Hepatic stellate cell (primary cell): ENCODE results near the gene EZH1.

ENCODE experiments used
- DNase-seq: peaks from one replicate; pipeline ENCODE4 v3.0.0; 2011; ENCODE audit warnings: low spot score

The EZH1 gene

DNA sequence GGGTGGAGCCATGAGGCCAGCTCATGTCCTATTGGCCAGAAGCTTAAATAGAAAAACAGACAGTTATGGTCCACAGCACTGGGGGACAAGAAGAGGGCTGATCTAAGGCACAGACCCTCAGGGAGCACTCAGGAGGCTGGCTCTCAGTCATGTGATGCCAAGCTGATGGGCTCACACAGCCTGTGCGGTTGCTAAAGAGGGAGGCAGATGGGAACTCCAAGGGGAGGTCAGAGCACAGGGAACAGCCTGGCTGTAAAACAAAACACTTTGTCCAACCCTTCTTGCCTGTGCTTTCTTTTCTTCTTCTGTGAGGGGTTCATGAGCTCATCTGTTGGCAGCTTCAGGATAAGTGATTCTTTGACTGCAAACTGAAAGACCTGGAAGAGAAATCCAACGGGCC lies 35.3 kb downstream of the EZH1 start:
- no peak for DNase-seq

DNA sequence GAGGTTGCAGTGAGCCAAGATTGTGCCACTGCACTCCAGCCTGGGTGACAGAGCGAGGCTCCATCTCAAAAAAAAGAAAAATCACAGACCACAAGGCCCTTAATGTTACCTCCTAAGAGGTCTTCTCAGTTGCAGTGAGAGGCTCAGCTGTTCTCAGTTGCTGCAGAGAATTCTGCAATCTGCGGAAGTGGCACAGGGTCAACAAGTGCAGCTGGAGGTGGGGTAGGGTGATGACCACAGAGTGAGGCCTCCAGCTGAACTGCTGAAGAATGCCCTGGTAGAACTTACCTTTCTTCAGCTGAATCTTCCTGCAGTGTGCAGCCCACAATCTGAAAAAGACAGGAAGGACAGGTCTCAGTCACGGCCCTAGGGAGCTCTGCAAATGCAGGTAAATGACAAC lies 36.3 kb downstream of the EZH1 start:
- DNase-seq: no peak

DNA sequence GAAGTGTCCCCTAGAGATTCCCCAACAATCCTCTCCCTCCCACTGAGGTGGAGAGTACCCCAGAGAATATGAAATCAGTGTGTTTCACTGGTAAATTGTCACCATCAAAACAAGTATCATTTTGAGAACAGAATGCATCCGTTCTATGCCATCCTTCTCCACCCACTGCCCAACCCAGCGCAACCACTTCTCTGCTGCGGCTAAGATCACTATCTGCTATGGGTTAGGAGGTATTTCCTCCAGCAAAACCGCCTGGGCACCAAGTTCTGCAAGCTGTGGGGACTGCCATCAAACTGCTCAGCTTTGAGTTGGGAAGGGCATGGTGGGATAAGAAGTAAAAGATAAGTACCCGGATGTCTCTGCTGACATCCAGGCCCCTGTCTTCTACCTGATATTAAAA lies 38.1 kb downstream of the EZH1 start:
- no peak for DNase-seq

DNA sequence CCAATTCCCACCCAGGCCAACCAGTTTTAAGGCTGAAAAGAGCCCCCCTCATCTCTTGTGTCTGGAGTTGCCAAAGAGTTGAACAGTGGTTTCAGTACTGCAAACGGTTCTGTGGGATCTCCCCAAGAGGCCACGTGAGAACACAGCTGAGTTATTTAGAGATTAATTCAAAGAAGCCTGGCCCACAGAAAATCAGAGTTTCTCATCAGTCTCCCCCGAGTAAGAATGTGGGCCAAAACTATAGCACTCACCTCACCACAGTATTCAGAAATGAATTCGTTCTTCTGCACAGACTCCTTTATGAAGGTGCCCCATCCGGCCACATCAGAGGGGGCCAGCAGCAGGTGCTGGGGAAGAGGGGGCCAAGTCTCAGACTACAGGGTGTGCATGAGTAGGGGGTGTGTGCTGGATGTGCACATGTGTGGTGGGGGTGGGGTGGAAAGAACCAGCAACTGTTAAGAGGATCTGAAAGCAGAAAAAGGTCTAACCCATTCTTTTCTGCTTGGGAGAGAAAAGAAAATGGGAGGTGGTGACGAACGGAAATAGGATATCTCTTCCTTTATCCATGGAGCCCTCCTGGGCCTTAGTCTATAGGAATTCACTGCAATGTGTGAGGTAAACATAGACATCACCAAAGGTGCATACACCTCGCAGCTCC lies 39.9 kb downstream of the EZH1 start:
- DNase-seq: no peak

DNA sequence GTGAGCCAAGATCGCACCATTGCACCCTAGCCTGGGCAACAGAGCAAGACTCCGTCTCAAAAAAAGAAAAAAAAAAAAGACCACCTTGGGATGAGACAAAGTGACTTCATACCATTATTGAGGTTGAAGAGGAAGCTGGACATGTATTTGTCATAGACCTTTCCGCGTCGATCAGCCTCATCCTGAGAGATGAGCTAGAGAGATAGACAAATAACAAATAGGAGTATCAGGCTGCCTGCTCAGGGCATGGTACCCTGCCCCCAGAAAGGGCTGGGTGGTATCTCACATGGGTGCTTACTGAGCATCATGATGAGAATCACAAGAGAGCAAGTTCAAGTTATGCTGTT lies 40.4 kb downstream of the EZH1 start:
- DNase-seq: no peak

DNA sequence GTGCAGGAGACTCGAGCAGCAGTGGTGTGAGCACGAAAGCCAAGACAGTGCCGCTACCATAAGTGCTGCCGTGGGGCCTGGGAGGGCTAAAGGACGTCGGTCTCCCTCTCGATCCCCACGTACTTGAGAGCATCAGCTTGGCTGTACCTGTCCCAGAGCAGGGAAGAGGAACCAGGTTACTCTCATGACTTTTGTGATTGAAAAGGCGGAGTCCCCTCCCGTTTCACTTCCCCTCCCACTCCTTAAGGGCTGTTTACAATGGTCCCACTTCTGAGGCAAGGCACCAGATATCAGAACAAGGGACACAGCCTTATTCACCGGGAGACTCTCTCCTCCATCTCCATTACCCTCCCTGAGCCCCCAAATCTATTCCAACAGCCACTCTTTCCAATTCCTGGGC lies 42.4 kb downstream of the EZH1 start:
- no peak for DNase-seq

DNA sequence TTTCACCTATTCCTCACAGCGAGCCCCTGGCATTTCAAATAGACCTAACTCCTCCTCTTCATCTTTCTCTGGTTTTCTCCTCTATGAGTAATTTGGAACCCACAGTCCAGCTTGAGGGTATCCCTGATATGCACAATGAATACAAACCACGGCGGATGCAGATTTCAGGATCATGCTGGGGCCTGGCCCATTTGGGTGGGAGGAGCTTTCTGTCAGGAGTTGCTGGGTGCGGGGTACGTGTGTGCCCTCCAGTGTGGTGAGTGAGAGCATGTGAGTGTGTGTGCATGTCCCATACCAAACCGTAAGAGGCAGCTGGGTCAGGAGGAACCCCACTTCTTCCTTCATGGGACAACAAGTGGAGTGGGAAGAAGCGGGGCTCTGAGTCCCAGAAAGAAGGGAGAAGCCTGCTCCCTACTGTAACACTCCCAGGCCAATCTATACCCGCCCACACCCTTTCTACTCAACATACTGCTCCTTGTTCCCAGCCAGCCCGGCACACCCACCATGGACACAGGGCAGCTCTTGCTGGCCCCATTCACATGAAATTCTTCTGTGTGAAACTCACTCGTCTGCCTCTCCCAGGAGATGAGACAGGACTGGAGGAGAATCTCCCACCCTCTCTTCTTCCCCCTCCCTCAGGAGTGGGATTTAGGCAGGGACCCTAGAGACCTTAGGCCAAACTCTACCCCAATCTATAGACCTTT lies 44.1 kb downstream of the EZH1 start:
- DNase-seq: no peak

DNA sequence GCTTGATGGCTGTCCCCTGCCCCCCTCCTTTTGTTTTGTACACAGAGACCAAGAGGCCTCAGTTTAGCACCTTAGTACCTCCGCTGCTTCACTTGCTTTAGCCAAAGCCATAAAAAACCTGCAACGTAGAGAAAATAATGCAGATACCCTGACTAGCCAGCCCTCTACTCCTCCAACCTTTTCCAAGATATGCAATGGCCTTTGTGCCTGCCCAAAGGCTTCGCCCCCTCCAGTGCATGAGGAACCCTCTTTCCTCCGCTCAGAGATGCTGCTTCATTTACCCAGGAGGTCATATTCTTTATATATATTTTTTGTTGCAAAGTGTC lies 45.5 kb downstream of the EZH1 start:
- DNase-seq: no peak

DNA sequence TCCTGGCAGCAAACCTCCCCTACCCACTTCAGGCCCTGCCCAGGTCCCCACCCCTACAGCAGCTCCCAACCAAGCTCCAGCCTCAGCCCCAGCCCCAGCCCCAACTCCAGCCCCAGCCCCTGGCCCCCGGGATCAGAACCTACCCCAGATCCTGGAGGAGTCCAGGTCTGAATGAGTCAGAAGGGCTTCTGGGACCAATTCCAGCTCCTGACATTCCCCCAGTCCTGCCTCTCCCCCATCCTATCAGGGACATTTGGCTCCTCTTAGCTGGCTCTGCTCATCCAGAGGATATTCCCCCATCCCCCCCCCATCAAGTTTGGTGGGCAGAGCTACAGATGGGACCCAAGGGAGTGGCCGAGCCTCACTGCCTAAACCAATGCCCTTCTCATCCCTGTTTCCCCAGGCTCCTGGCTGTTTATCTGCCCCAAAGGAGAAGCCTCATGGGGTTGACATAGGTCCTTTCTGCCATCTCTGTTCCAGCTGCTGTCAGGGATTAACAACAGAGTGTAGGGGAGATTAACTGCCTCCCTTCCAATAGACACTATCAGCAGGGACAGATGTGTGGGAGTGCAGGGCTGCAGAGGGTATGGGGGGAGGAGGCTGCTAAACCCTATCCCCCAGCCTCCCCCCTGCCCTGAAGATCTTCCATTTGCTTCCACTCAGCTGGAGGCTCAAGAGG lies 46.0 kb downstream of the EZH1 start:
- peak; percentile 92 for DNase-seq

DNA sequence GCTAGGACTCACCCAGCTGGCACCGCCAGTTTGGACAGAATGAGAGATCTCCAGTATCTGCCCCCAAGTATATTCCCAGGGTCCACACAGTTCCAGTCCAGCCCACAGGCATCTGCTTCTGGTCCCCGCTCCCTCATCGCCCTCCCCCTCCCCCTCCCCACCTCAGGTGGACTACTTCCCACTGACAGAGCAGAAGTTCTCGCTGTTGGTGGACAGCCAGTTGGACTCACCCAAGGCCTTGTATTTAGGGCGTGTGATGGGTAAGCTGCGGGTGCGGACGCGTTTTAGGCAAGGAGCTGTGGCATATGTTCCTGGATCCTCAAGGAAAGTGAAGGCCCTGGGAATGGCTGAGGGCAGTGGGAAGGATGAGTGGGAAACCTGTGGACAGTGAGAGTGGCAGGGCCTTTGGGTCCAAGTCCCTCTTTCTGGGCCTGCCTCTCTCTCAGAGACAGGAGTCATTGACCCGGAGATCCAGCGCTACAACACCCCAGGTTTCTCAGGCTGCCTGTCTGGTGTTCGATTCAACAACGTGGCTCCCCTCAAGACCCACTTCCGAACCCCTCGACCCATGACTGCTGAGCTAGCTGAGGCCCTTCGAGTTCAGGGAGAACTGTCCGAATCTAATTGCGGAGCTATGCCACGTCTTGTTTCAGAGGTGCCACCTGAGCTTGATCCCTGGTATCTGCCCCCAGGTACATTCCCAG lies 47.6 kb downstream of the EZH1 start:
- DNase-seq: no peak

DNA sequence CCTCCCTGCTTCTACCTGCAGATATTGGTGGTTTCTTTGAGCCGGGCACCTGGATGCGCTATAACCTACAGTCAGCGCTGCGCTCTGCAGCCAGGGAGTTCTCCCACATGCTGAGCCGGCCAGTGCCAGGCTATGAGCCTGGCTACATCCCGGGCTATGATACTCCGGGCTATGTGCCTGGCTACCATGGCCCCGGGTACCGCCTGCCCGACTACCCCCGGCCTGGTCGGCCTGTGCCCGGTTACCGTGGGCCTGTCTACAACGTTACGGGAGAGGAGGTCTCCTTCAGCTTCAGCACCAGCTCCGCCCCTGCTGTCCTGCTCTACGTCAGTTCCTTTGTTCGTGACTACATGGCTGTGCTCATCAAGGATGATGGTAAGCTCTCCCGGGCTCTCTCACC lies 49.3 kb downstream of the EZH1 start:
- DNase-seq: no peak

DNA sequence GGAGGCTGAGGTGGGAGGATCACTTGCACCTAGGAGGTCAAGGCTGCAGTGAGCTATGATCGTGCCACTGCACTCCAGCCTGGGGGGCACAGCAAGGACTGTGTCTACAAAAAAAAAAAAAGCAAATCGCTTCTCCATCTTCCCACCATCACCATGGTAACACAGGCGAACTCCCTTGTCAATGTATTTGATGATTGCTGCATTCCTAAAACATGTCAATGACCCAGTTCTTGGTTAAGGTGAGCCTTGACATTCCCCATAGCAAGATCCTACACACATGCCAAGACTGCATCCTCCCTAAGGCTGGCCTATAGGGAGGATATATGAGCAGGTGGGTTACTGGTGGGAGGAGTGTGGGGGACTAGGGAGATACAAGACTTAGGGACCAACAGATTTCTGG lies 50.3 kb downstream of the EZH1 start:
- DNase-seq: no peak

DNA sequence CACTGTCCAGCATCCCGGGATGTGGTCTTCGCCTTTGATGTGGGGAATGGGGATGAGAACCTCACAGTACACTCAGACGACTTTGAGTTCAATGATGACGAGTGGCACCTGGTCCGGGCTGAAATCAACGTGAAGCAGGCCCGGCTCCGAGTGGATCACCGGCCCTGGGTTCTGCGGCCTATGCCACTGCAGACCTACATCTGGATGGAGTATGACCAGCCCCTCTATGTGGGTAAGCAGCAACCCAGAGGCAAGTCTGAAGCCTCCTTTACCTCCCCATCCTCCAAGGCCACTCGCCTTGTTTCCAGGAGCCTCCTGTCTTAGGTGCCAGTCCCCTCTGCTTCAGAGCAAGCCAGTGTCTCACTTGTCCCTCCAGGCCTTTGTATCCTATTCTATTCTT lies 52.4 kb downstream of the EZH1 start:
- no peak for DNase-seq

DNA sequence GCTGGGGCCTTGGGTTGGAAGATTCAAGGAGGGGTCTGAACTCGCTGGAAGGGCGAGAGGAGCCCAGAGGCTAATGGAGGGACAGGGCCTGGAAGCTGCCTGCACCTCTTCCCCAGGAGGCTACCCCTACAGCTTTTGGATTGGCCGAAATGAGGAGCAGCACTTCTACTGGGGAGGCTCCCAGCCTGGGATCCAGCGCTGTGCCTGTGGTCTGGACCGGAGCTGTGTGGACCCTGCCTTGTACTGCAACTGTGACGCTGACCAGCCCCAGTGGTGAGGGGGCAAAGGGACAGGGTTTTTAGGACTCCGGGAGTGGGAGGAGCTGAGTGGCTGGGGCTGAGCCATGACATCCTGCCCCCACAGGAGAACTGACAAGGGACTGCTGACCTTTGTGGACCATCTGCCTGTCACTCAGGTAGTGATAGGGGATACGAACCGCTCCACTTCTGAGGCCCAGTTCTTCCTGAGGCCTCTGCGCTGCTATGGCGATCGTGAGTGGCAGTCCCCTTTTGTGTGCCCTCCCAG lies 53.8 kb downstream of the EZH1 start:
- no peak for DNase-seq

DNA sequence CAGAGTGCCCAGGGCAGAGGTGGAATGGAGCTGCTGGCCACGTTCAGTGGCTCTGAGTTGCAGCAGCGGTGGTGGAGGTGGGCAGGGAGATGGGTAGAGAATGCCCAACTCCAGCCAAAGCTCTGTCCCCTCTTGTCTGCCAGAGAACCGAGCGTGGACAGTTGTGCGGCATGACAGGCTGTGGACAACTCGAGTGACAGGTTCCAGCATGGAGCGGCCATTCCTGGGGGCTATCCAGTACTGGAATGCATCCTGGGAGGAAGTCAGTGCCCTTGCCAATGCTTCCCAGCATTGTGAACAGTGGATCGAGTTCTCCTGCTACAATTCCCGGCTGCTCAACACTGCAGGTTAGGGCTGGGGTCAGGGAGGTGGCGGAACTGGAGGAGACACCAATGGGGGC lies 54.2 kb downstream of the EZH1 start:
- DNase-seq: no peak

DNA sequence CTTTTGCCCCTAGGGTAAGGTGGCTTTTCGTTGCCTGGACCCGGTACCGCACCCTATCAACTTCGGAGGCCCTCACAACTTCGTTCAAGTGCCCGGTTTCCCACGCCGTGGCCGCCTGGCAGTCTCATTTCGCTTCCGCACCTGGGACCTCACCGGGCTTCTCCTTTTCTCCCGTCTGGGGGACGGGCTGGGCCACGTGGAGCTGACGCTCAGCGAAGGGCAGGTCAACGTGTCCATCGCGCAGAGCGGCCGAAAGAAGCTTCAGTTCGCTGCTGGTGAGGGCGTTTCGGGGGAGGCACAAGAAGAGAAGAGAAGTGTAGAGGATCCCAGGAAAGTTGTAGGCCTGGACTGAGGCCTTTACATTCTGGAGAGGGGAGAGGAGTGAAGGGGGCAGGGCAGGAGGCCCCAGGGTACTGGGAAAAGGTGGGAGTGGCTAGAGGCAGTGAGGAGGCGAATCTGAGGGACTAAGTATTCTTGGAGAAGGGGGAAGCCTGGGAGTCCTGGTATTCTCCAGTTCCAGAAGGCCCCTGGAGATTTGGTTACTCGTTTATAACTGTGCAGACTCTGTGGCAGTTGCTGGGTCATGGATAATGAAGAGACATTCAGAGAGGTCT lies 57.0 kb downstream of the EZH1 start:
- no peak for DNase-seq

DNA sequence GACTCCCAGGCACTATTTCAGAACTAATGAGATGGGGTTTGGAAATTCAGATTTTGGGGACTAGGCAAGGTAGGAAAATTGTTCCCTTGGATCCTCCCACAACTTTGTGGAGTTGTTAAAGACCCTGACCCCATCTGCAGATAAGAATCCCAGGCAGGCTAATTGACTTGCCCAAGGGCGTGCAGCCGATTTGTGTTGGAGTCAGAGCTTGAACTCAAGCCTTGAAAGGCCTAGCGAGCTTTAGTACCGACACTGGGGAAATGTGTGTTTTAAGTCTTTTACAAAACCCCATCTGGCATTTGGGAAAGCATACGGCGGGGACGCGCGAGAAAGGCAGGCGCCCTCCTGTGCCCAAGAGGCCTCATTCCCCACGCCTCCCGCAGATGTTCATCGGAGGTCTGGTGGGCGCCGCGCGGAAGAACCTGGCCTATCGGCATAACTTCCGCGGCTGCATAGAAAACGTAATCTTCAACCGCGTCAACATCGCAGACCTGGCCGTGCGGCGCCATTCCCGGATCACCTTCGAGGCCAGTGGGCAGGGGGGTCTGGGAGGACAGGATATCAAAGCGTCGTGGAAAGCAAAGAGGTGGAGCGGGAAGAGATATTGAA lies 58.2 kb downstream of the EZH1 start:
- DNase-seq: no peak

DNA sequence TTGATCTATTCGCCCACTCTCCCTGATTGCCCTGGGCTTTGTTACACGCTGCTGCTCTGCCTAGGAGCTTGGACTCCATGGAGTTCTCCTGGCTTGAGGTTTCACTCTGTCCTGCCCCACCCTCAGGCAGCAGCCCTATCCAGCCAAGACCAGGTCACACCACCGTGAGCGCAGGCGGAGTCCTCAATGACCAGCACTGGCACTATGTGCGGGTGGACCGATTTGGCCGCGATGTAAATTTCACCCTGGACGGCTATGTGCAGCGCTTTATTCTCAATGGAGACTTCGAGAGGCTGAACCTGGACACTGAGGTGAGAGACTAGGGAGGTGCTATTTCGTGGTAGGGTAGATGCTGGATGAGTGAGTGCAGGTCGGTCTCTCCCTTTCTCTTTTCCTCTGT lies 59.0 kb downstream of the EZH1 start:
- no peak for DNase-seq

DNA sequence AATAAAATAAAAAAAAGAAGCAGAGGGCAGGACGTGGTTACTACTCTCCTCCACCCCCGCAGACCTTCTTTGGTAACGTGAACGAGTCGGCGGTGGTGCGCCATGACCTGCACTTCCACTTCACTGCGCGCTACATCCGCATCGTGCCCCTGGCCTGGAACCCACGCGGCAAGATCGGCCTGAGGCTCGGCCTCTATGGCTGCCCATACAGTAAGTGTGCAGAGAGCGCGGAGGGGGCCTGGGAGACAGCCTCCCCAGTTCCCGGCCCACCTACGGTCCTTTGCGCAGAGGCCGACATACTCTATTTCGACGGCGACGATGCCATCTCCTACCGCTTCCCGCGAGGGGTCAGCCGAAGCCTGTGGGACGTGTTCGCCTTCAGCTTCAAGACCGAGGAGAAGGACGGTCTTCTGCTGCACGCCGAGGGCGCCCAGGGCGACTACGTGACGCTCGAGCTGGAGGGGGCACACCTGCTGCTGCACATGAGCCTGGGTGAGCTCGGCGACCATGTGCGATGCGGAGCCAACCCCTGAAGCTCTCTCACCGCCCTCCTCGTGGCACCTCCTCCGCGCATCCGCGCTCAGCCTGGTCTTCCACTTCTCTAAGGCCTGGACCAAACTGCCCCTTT lies 59.8 kb downstream of the EZH1 start:
- no peak for DNase-seq

DNA sequence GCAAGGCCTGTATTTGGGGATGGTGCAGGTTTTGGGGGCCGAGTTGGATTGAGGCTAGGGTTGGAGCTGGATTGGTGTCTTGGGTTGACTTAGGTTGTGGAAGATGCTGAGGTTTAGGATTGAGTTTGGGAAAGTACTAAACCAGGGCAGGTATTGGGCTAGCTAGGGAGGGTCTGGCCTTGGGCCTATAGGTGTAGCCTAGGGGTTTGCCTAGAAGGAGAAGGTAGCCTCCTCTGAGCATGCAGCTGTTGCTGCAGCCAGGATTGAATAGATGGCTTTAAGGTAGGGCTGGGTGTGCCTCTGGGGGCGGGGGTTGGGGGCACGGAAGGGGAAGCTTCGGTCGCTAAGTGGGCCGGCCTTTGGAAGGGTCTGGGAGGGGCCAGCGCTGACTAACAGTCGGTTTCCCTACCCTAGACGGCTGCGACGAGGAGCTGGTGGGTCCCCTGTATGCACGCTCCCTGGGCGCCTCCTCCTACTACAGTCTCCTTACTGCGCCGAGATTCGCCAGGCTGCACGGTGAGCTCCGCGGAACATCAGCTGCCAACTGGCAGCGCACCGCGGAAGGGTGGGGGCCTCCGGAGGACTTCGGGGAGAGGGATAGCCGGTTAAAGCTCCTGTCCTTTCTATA lies 61.3 kb downstream of the EZH1 start:
- DNase-seq: no peak

DNA sequence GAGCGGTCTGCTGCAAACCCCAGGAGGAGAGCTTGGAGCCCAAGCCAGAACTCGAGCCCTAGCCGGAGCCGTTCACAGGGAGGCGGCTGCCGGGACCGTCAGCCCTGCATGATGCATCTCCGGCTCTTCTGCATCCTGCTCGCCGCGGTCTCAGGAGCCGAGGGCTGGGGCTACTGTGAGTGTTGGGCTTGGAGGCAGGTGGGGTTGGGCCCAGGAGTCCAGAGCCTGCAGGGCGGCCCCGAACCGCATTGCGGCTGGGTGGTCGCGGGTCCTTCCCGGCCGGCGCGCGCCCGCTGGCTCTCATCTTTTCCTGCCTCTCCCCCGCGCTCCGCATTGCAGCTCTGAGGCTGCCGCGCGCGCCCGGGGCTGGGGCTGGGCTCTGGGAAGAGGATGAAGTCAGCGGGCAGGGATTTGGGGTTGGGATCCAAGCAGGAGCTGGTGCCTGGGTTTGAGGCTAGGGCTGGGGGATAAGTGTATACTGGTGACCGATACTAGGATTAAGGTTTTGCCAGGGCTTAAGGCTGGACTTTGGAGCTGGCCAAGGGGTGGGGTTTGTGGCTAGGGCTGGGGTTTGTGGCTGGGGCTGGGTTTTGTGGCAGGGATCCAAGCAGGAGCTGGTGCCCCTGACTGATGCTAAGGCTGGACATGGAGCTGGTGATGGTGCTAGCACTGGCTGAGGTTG lies 62.0 kb downstream of the EZH1 start:
- DNase-seq: peak; percentile 84
